Measurements from ENCODE around the gene PATL2. TPM values are rescaled to one million over a fixed set of nuclear protein-coding genes. Genes with fewer than 3 reads are reported as not detected.

The PATL2 gene
- total and polyA plus RNA-seq, 2 donors (not counting 3 experiments of a cell fraction or from before 2014, with no cell fraction given), result 0.18 TPM; not detected in 1

- dilution Hi-C loops (cut with MboI; ENCODE audit: extremely low pct_ligation_motif_present, low sequenced_read_pairs), result no loop called here
- no peaks in the 10 kb centered on the region for H3K27me3 ChIP-seq (ENCODE audit: control insufficient read depth in 2 of 2, insufficient read depth in 2 of 2, low read length in 2 of 2)
- H2AFZ ChIP-seq (ENCODE audit: low read depth, low read length), result no peak overlapping the region
- POLR2A ChIA-PET, result no interaction called here
- DNase-seq (ENCODE audit: low read depth, low spot score), result no peak
- FAIRE-seq, result no peak
- H3K4me1 ChIP-seq (ENCODE audit: control insufficient read depth, extremely low read depth, insufficient read depth, low read length), result no peaks in the 10 kb centered on the region
- intact Hi-C loops (cut with micrococcal nuclease), result loop anchor here (10.0 kb wide), 2 partner anchors 206 to 476 kb away; no protein-coding TSS in a partner anchor
- H3K79me2 ChIP-seq (ENCODE audit: control insufficient read depth, insufficient read depth, low read length), result peaks cover 18% of the 10 kb centered on the region
- H3K36me3 ChIP-seq (ENCODE audit: control insufficient read depth in 2 of 2, extremely low read depth in 1 of 2, insufficient read depth in 2 of 2, low read length in 2 of 2), result peaks cover 15 to 24% of the 10 kb centered on the region in 2 experiments
- H3K4me3 ChIP-seq (replicated peaks in 1 of 3; ENCODE audit: insufficient read depth in 1 of 3, low read depth in 1 of 3, low read length in 3 of 3), result no peak overlapping the region
- H3K9me1 ChIP-seq (replicated peaks; ENCODE audit: control insufficient read depth, extremely low read depth, insufficient read depth, low read length), result no peaks in the 10 kb centered on the region
- no peak overlapping the region for H3K27ac ChIP-seq (ENCODE audit: insufficient read depth, low read depth, low read length)
- peaks cover 5% of the 10 kb centered on the region for H4K20me1 ChIP-seq (replicated peaks; ENCODE audit: control insufficient read depth, extremely low read depth, insufficient read depth, low read length)
- no peak overlapping the region for H3K4me2 ChIP-seq (ENCODE audit: insufficient read depth, low read length)
- no peaks in the 10 kb centered on the region for H3K9me3 ChIP-seq (replicated peaks; ENCODE audit: control insufficient read depth, insufficient read depth, low read length)
- no TSS peak for BruUV-seq (replicated peaks)
- no peak overlapping the region for H3K9ac ChIP-seq (replicated peaks; ENCODE audit: extremely low read depth, insufficient read depth, low read length)
- no peak for TF ChIP-seq CTCF (IDR thresholded peaks at IDR 0.05; ENCODE audit: extremely low read depth in 1 of 2, insufficient read depth in 1 of 2, low read depth in 1 of 2, low read length in 2 of 2)
- TF ChIP-seq POLR2A (IDR thresholded peaks at IDR 0.05; ENCODE audit: low read depth, low read length), result no peak
- TF ChIP-seq MYC (IDR thresholded peaks at IDR 0.05; ENCODE audit: low read depth, low read length), result no peak
- TF ChIP-seq EZH2 (IDR thresholded peaks at IDR 0.05; ENCODE audit: borderline replicate concordance, low read depth, low read length, severe bottlenecking), result no peak
- no peak for TF ChIP-seq JUN (IDR thresholded peaks at IDR 0.05; ENCODE audit: borderline replicate concordance, insufficient read depth, insufficient read length, low read depth)
- TF ChIP-seq FOS (IDR thresholded peaks at IDR 0.05; ENCODE audit: borderline replicate concordance, insufficient read depth, low read length), result no peak
- no peak for TF ChIP-seq MAX (IDR thresholded peaks at IDR 0.05; ENCODE audit: insufficient read depth, insufficient read length)
- no peak for TF ChIP-seq GATA2 (IDR thresholded peaks at IDR 0.05; ENCODE audit: insufficient read depth, insufficient read length, low read depth, low read length)
- TF ChIP-seq POLR2AphosphoS5 (IDR thresholded peaks at IDR 0.05; ENCODE audit: insufficient read depth, low read depth, low read length), result no peak
- CTCF ChIA-PET, result interaction anchor here (1.0 kb wide), 1 partner anchor 55 kb away, joined by 5 read pairs; the partner anchor contains the start of gene SPG11
These were observed 7.8 kb upstream of the PATL2 start for GRCh38 chr15:44718927-44719292.
